HG03354 (cell line): ENCODE data around the gene ERF.
"Not testable (repeated sequence)": the region's sequence is repeated elsewhere in the genome, so short reads cannot be mapped to it uniquely, and the experiment has no call there.

Experiments
- ATAC-seq: cut with Tn5 transposase; IDR thresholded peaks from one replicate; pipeline ENCODE4 v1.9.1; 2021; ENCODE audit warnings: mild to moderate bottlenecking; ENCODE audit not compliant: unreplicated experiment, poor library complexity, severe bottlenecking

The ERF gene

DNA sequence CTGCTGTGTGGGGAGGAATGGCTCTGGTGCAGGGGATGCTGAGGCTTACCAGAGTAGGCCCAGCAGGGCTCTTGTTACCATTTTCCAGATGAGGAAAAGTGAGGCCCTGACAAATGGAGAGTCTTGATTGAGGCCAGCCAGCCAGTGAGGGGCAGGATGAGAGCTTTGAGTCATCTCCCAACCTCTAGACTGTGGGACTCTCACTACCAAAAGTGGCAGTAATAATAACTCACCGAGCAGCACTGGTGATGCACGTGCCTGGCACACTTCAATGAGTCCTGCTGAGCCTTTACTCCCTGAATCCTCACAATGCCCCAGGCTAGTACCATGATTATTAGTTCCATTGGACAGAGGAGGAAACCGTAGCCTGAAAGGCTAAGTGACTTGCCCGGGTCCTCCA is 21.9 kb upstream of the ERF start:
- no peak for ATAC-seq

DNA sequence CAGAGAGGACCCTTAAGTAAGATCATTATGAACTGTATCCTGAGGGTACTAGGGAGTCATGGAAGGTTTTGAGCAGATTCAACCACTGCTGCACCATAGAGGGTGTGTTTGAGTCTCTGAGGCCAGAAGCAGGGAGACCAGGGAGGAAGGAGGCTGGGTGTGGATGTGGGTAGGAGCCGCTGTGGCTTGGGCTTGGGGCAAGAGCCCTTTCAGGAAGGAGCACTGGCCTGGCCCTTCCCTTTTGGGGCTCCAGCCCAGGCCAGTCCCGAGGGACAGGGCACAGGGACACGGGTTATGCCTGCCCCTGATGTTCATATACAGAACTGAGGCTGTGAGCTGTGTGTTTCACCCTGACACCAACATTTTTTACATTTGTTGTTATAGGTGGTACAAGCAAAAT is 21.4 kb upstream of the ERF start:
- ATAC-seq = no peak

DNA sequence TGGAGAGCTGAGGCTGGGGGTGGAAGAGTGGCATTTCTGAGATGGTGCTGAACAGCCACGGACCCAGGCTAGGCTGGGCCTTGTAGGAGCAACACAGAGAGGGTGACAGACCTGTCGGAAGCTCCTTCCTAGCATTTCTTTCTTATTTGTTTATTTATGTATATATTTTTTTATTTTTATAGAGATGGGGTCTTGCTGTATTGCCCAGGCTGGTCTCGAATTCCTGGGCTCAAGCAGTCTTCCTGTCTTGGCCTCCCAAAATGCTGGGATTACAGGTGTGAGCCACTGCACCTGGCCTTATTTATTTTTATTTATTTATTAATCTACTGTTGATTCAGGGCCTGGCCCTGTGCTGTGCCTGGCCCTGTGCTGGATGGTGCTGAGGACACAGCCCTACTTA is 20.6 kb upstream of the ERF start:
- ATAC-seq = no peak

- no peak for ATAC-seq
Observed at GRCh38 chr19:42275103-42275502, 20.2 kb upstream of the ERF start.

DNA sequence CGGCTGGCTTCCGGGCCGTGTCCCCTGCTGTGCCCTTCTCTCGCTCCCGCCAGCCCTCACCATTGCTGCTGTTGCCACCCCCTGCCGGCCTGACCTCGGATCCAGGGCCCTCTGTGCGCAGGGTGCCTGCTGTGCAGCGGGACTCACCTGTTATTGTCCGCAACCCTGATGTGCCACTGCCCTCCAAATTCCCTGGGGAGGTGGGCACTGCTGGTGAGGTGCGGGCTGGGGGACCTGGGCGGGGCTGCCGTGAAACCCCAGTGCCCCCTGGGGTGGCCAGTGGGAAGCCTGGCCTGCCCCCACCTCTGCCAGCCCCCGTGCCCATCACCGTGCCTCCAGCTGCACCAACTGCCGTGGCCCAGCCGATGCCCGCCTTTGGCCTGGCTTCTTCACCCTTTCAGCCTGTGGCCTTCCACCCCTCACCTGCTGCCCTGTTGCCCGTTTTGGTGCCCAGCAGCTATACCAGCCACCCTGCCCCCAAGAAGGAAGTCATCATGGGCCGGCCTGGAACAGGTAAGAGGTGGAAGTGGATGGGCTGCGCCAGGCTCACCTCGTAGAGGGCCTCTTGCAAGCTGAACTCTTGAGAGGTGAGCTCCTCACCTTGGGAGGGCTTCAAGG is 19.2 kb upstream of the ERF start:
- no peak for ATAC-seq

GRCh38 chr19:42273407-42274064 is 18.6 kb upstream of the ERF start:
- ATAC-seq = no peak

- no peak for ATAC-seq
Observed at GRCh38 chr19:42272989-42273406, 18.1 kb upstream of the ERF start.

DNA sequence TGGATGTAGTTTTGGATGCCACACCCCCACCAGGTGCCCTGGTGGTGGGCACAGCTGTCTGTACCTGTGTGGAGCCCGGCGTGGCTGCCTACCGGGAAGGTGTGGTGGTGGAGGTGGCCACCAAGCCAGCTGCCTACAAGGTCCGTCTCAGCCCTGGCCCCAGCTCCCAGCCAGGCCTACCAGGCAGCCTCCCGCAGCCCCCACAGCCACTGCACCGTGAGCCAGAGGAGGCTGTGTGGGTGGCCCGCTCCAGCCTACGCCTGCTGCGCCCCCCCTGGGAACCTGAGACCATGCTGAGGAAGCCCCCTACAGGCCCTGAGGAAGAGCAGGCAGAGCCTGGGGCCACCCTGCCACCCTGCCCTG is 17.6 kb upstream of the ERF start:
- no peak for ATAC-seq

DNA sequence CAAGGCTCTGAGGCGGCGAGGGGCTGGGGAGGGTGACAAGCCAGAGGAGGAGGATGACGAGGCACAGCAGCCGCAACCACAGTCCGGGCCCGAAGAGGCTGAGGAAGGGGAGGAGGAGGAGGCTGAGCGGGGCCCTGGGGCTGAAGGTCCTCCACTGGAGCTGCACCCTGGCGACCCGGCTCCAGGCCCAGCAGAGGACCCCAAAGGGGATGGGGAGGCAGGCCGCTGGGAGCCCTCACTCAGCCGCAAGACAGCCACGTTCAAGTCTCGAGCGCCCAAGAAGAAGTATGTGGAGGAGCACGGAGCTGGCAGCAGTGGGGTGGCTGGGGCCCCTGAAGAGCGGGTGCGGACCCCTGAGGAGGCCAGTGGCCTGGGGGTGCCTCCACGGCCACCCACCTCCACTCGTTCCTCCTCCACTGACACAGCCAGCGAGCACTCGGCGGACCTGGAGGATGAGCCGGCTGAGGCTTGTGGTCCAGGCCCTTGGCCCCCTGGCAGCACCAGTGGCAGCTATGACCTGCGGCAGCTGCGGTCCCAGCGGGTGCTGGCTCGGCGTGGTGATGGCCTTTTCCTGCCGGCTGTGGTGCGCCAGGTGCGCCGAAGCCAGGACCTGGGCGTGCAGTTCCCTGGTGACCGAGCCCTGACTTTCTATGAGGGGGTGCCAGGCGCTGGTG is 17.1 kb upstream of the ERF start:
- no peak for ATAC-seq

DNA sequence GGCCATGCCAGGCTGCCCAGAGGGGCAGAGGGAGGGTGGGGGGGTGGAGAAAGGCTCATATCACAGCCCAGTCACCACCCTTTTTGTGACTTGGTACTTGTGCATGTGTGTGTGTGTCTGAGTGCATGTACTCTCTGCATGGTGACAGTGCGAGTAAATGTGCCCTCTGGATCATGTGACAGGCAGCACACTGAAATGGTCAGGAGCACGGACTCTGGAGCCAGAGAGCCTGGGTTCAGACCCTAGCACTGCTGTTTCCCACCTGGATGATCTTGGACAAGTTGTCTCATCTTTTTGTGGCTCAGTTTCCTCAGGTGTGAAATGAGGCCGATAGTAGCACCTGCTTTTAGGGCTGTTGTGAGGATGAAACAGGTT is 16.1 kb upstream of the ERF start:
- ATAC-seq = no peak

GRCh38 chr19:42270346-42271044 is 15.6 kb upstream of the ERF start:
- no peak for ATAC-seq

DNA sequence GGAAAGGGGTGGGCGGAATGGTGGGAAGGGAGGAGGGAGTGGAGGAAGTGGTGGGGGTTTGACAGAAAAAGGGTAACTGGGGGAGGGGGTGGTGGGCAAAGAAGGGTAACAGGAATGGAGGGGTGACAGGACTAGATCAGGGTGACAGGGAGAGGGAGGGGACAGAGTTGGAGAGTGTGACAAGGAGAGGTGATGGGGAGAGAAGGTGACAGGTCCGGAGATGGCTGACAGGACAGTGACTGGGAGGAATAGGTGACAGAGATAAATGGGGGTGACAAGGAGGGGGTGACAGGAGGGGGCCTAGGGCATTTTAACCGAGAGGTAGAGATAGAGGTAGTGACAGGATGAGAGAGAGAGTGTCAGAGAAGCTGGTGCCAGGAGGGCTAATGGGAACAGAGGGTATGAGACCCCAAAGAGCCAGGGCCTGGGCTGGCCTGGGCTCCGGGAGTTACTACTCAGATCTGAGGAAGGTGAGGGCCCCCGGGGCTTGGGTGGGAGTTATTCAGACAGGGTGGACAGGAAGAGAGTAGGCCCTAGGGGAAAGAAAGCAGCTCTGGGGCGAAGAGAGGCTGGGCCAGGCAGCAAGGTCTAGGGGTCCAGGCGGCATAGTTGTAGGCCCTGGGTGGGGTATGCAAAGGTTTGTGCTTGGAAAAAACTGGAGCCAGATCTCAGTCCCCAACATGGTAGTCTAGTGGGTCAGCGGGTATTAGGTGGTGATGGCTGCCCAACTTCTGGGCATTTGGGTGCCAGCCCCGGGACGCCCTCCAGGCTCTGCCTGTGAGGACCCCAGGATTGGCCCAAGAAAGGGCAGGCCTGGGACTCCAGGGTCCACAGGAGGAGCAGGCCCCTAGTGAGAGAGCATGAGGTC is 14.8 kb upstream of the ERF start:
- ATAC-seq = no peak

- peak; percentile 77 for ATAC-seq
Observed at GRCh38 chr19:42268704-42269477, 14.0 kb upstream of the ERF start, which contains the start of gene CIC. TSS of gene CIC (plus strand) at chr19:42269252. CDS start at chr19:42271784, 2,532 bp downstream.

DNA sequence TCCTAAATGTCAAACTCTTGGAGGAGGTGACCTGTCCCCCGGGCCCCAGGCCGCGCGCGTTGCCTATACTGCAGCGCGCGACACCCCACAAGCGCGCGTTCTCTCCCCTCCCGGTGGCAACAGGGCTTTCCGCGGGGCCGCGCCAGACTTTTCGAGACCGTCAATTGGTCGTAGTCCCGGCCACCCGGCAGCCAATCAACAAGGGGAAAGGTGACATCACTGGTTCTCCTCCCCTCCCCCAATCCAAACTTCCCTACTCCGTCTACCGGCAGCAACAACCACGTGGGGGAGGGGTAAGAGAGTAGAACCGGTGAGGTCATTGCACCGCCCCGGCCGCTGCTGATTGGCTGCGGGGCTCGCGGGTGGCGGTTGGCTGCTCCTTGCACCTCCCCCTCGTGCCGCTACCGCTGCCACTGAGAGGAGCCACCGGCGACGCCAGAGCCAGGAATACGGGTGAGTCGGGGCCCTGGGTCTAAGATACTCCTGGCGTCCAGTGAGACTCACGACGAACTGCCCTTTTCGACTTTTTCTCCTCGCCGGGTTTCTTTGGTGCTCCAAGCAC is 13.3 kb upstream of the ERF start:
- ATAC-seq = peak; percentile 62

DNA sequence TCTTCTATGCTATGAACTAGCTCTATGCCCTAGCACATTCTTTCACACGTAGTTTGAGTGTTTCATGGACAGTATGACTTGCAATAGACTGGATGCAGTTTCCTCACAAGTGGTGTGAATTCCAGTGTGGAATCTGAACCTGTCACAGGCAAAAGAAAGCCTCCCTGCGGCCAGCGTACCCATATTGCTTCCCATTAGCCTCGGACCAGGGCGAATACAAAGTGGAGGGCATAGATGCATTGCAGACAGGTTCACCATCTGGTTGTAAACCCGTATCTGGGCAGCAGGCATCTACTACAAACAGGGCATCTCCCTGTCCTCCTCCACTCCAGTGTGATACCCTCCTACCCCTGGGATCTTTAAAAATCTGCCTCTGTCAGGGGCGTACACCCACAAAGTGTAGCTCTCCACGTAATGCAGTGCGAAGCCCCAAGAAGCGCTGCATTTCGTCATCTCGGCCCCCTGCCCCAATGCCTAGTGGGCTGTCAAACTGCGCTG is 12.8 kb upstream of the ERF start:
- ATAC-seq = no peak

GRCh38 chr19:42266928-42267603 is 12.1 kb upstream of the ERF start:
- ATAC-seq = not testable (repeated sequence)

DNA sequence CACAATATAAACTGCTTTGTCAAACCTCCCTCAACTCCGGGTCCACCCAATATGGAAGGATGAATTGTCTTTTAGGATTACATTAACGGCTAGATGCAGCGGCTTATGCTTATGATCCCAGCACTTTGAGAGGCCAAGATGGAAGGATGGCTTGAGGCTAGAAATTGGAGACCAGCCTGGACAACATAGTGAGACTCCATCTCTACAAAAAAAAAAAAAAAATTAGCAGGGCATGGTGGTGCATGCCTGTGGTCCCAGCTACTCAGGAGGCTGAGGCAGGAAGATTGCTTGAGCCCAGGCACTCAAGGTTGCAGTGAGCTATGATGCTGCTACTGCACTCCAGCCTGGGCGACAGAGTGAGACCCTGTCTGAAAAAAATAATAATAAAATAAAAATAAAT is 11.2 kb upstream of the ERF start:
- not testable (repeated sequence) for ATAC-seq

GRCh38 chr19:42261763-42262162 is 6.8 kb upstream of the ERF start:
- ATAC-seq = no peak
